Neural cell (in vitro differentiated cells): ENCODE measurements around the gene CBLB. TPM values are rescaled to one million over a fixed set of nuclear protein-coding genes. Genes with fewer than 3 reads are reported as not detected.

Experiments used
- H2AFZ ChIP-seq: fragments of 200-600, 300-800 bp; sonication (generic), shearing (Covaris generic); 2 replicates; pipeline ENCODE4 v1.6.0; 2014; ENCODE audit warnings: low read depth, mild to moderate bottlenecking, antibody characterized with exemption, low read length, moderate library complexity
- H3F3A ChIP-seq: fragments of 200-600 bp; shearing (Covaris generic); 2 replicates; pipeline ENCODE4 v1.6.1; 2016; ENCODE audit warnings: mild to moderate bottlenecking, moderate library complexity, mixed read lengths, antibody characterized with exemption, low read length; ENCODE audit not compliant: insufficient read depth, poor library complexity, severe bottlenecking
- H3K27ac ChIP-seq: fragments of 200-600, 300-800 bp; sonication (generic), shearing (Covaris generic); 2 replicates; pipeline ENCODE4 v1.5.1; 2014; ENCODE audit warnings: mild to moderate bottlenecking, low read length, moderate library complexity
- H3K27me3 ChIP-seq: fragments of 300-800, 200-600 bp; sonication (generic), shearing (Covaris generic); 2 replicates; pipeline ENCODE4 v1.6.0; 2014; ENCODE audit warnings: mild to moderate bottlenecking, low read depth, low read length, moderate library complexity; ENCODE audit not compliant: insufficient read depth
- H3K36me3 ChIP-seq: fragments of 300-800, 200-600 bp; sonication (generic), shearing (Covaris generic); 2 replicates; pipeline ENCODE4 v1.5.1; 2014; ENCODE audit warnings: mild to moderate bottlenecking, antibody characterized with exemption, low read length, moderate library complexity; ENCODE audit not compliant: insufficient read depth
- H3K4me2 ChIP-seq: fragments of 300-800, 200-600 bp; sonication (generic), shearing (Covaris generic); 2 replicates; pipeline ENCODE4 v1.6.0; 2014; ENCODE audit warnings: mild to moderate bottlenecking, low read length
- H3K4me3 ChIP-seq: fragments of 300-800, 200-600 bp; sonication (generic), shearing (Covaris generic); 2 replicates; pipeline ENCODE4 v1.5.1; 2014; ENCODE audit warnings: mild to moderate bottlenecking, low read length, moderate library complexity
- H3K79me2 ChIP-seq: fragments of 200-600 bp; shearing (Covaris generic); replicated peaks from 2 replicates; pipeline ENCODE4 v1.6.0; 2014; ENCODE audit warnings: mild to moderate bottlenecking, low read length, moderate library complexity; ENCODE audit not compliant: insufficient read depth
- H3K9ac ChIP-seq: fragments of 300-800, 200-600 bp; sonication (generic), shearing (Covaris generic); 2 replicates; pipeline ENCODE4 v1.6.1; 2016; ENCODE audit warnings: mild to moderate bottlenecking, low read length, mixed read lengths
- H3K9me2 ChIP-seq: fragments of 200-600 bp; shearing (Covaris generic); 2 replicates; pipeline ENCODE4 v1.6.1; 2016; ENCODE audit warnings: mild to moderate bottlenecking, low read length, mixed read lengths; ENCODE audit not compliant: insufficient read depth
- H3K9me3 ChIP-seq: fragments of 200-600, 300-800 bp; sonication (generic), shearing (Covaris generic); 2 replicates; pipeline ENCODE4 v1.6.1; 2016; ENCODE audit warnings: mild to moderate bottlenecking, mixed run types, low read length, moderate library complexity, mixed read lengths
- H4K20me1 ChIP-seq: fragments of 200-600 bp; shearing (Covaris generic); 2 replicates; pipeline ENCODE4 v1.6.1; 2016; ENCODE audit warnings: mild to moderate bottlenecking, mixed run types; ENCODE audit not compliant: insufficient read depth
- EP300 ChIP-seq: fragments of 450-650 bp; conservative IDR thresholded peaks from 2 replicates; pipeline ENCODE4 v1.6.1; 2014; ENCODE audit warnings: antibody characterized with exemption, mild to moderate bottlenecking, moderate library complexity; ENCODE audit not compliant: poor library complexity, severe bottlenecking
- EZH2 ChIP-seq: fragments of 200-600, 300-800 bp; shearing (Covaris generic), sonication (generic); IDR thresholded peaks from 2 replicates; pipeline ENCODE4 v1.6.1; 2014; ENCODE audit warnings: antibody characterized with exemption, low read length, borderline replicate concordance, mild to moderate bottlenecking; ENCODE audit not compliant: insufficient read depth, poor library complexity, severe bottlenecking
- MXI1 ChIP-seq: fragments of 450-650 bp; conservative IDR thresholded peaks from 2 replicates; pipeline ENCODE4 v1.6.1; 2014; ENCODE audit warnings: antibody characterized with exemption, mild to moderate bottlenecking; ENCODE audit not compliant: poor library complexity, severe bottlenecking
- POLR2AphosphoS5 ChIP-seq: IDR thresholded peaks from 2 replicates; pipeline ENCODE4 v1.6.1; 2012
- RAD21 ChIP-seq: fragments of 450-650 bp; conservative IDR thresholded peaks from 2 replicates; pipeline ENCODE4 v1.6.1; 2014; ENCODE audit warnings: antibody characterized with exemption, mild to moderate bottlenecking, moderate library complexity
- SMC3 ChIP-seq: fragments of 450-650 bp; conservative IDR thresholded peaks from 2 replicates; pipeline ENCODE4 v1.6.1; 2014; ENCODE audit warnings: antibody characterized with exemption, mild to moderate bottlenecking, moderate library complexity; ENCODE audit not compliant: poor library complexity
- TAF1 ChIP-seq: IDR thresholded peaks from 2 replicates; pipeline ENCODE4 v1.6.1; 2012; ENCODE audit warnings: low read depth
- polyA plus RNA-seq: library from polyadenylated mRNA; depleted of rRNA; stranded (reverse); fragments of >200 nt; gene quantifications from 2 replicates; pipeline ENCODE4 v1.2.3, GENCODE V29; 2014
- TF ChIP-seq, protein P1 (sequence below): IDR thresholded peaks from 2 replicates; pipeline ENCODE4 v1.6.1; 2012; ENCODE audit warnings: borderline replicate concordance
- TF ChIP-seq, protein P2 (sequence below): fragments of 450-650 bp; IDR thresholded peaks from 2 replicates; pipeline ENCODE4 v1.5.1; 2014; ENCODE audit warnings: antibody characterized with exemption, mild to moderate bottlenecking, moderate library complexity; ENCODE audit not compliant: poor library complexity, severe bottlenecking

Gene CBLB
- polyA plus RNA-seq, 1 donor from 2014 or later: 36.4 TPM

DNA sequence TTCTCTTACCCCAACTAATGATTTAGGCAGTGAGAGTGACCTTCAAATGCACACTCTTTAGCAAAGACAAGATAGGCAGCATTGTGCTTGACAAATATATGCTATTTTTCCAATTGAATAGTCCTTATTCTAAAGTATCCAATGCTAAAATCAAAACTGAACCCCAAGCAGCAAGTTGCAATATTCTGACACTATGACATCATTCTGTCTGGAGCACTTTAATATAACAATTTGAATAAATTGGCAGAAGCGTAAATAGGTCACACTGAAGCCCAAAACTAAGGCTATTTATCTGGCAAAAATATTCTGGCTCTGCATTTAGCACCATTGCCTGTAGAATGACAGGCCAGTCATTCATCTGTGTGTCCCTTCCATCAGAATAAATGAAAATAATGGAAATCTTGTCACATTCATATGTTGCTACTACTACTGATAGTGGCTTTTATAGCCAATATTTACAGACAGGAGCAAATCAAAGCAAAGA lies 2.9 kb downstream of the CBLB start:
- peak overlapping the region; percentile 10 for H3K9ac ChIP-seq
- H3K36me3 ChIP-seq: no peaks in the 10 kb centered on the region
- H4K20me1 ChIP-seq: no peaks in the 10 kb centered on the region
- peaks cover 75% of the 10 kb centered on the region for H3K79me2 ChIP-seq
- peak overlapping the region; percentile 81 for H3K4me2 ChIP-seq
- H3K27ac ChIP-seq: no peak overlapping the region
- no peak overlapping the region for H2AFZ ChIP-seq
- peak overlapping the region; percentile 87 for H3K4me3 ChIP-seq
- no peaks in the 10 kb centered on the region for H3F3A ChIP-seq
- H3K9me2 ChIP-seq: no peaks in the 10 kb centered on the region
- no peak for TF ChIP-seq MXI1
- TF ChIP-seq POLR2AphosphoS5: no peak
- TF ChIP-seq, protein P1, sequence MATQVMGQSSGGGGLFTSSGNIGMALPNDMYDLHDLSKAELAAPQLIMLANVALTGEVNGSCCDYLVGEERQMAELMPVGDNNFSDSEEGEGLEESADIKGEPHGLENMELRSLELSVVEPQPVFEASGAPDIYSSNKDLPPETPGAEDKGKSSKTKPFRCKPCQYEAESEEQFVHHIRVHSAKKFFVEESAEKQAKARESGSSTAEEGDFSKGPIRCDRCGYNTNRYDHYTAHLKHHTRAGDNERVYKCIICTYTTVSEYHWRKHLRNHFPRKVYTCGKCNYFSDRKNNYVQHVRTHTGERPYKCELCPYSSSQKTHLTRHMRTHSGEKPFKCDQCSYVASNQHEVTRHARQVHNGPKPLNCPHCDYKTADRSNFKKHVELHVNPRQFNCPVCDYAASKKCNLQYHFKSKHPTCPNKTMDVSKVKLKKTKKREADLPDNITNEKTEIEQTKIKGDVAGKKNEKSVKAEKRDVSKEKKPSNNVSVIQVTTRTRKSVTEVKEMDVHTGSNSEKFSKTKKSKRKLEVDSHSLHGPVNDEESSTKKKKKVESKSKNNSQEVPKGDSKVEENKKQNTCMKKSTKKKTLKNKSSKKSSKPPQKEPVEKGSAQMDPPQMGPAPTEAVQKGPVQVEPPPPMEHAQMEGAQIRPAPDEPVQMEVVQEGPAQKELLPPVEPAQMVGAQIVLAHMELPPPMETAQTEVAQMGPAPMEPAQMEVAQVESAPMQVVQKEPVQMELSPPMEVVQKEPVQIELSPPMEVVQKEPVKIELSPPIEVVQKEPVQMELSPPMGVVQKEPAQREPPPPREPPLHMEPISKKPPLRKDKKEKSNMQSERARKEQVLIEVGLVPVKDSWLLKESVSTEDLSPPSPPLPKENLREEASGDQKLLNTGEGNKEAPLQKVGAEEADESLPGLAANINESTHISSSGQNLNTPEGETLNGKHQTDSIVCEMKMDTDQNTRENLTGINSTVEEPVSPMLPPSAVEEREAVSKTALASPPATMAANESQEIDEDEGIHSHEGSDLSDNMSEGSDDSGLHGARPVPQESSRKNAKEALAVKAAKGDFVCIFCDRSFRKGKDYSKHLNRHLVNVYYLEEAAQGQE: no peak
- no peak for TF ChIP-seq EP300
- no peak for TF ChIP-seq TAF1
- TF ChIP-seq, protein P2, sequence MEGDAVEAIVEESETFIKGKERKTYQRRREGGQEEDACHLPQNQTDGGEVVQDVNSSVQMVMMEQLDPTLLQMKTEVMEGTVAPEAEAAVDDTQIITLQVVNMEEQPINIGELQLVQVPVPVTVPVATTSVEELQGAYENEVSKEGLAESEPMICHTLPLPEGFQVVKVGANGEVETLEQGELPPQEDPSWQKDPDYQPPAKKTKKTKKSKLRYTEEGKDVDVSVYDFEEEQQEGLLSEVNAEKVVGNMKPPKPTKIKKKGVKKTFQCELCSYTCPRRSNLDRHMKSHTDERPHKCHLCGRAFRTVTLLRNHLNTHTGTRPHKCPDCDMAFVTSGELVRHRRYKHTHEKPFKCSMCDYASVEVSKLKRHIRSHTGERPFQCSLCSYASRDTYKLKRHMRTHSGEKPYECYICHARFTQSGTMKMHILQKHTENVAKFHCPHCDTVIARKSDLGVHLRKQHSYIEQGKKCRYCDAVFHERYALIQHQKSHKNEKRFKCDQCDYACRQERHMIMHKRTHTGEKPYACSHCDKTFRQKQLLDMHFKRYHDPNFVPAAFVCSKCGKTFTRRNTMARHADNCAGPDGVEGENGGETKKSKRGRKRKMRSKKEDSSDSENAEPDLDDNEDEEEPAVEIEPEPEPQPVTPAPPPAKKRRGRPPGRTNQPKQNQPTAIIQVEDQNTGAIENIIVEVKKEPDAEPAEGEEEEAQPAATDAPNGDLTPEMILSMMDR: no peak
- no peak for TF ChIP-seq SMC3
- TF ChIP-seq EZH2: no peak
- TF ChIP-seq RAD21: no peak
- H3K27me3 ChIP-seq: no peaks in the 10 kb centered on the region
- no peaks in the 10 kb centered on the region for H3K9me3 ChIP-seq

DNA sequence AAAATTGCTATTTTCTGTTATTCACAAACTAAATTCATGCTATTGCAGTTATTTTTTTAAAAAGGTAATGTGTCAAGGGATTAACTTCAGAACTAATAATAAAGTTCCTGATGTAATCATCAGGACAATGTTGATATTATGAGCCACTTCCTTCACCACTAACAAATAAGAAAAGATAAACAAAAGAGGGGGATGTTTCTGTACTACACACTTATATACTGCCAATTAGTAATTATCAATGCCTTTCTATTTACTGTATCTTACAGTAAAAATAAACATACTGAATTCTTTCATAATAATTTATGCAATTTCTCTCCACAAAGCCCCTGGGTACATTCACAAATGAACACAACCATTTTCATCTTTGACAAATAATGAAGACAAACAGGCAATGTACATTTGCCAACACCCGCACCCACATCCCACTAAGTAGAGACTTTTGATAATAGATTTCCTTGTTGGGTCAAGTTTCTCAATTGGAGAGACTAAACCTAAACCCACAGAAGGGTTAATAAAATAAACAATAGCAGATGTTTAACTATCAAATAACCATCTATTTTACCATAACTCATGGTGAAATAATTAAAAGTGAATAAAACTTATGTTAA lies 3.7 kb downstream of the CBLB start:
- Histone ChIP-seq H3K4me3 (peak overlapping the region; percentile 87), H2AFZ (no peak overlapping the region), H3K9me3 (no peaks in the 10 kb centered on the region), H3K4me2 (peak overlapping the region; percentile 81), H3K36me3 (no peaks in the 10 kb centered on the region), H3K9me2 (no peaks in the 10 kb centered on the region), H3K27me3 (no peaks in the 10 kb centered on the region), H3K9ac (no peak overlapping the region), H4K20me1 (no peaks in the 10 kb centered on the region), H3K27ac (no peak overlapping the region), H3K79me2 (peaks cover 82% of the 10 kb centered on the region), H3F3A (no peaks in the 10 kb centered on the region)
- no peak for TF ChIP-seq RAD21
- TF ChIP-seq, protein P2: no peak
- no peak for TF ChIP-seq TAF1
- TF ChIP-seq EZH2: no peak
- no peak for TF ChIP-seq MXI1
- TF ChIP-seq EP300: no peak
- TF ChIP-seq, protein P1: no peak
- no peak for TF ChIP-seq SMC3
- no peak for TF ChIP-seq POLR2AphosphoS5
